GM23338 (cell line): ENCODE measurements around the gene TRPM3. TPM values are rescaled to one million over a fixed set of nuclear protein-coding genes. Genes with fewer than 3 reads are reported as not detected.

Experiments
- ATAC-seq: fragments of 200-7000 bp; cut with Tn5 transposase; 3 replicates; pipeline ENCODE4 v1.9.1; 2020
- DNase-seq: peaks from one replicate; pipeline ENCODE4 v3.0.0-alpha.2; 2015; ENCODE audit warnings: low spot score
- H2AFZ ChIP-seq: fragments of 200-600 bp; sonication (generic); 2 replicates; pipeline ENCODE4 v1.8.0; 2016; ENCODE audit warnings: antibody characterized with exemption, mild to moderate bottlenecking, moderate library complexity
- H3F3A ChIP-seq: fragments of 200-600 bp; sonication (generic); replicated peaks from 2 replicates; pipeline ENCODE4 v1.8.0; 2017; ENCODE audit warnings: antibody characterized with exemption, mixed run types, low read depth
- H3K27ac ChIP-seq: fragments of 200-600 bp; sonication (generic); 2 replicates; pipeline ENCODE4 v1.6.1; 2016; ENCODE audit warnings: low read depth
- H3K27me3 ChIP-seq: fragments of 200-600 bp; sonication (generic); 2 replicates; pipeline ENCODE4 v1.8.0; 2016; ENCODE audit warnings: mild to moderate bottlenecking, mixed run types, moderate library complexity; ENCODE audit not compliant: insufficient read depth
- H3K36me3 ChIP-seq: fragments of 200-600 bp; sonication (generic); 2 replicates; pipeline ENCODE4 v1.8.0; 2016; ENCODE audit warnings: mild to moderate bottlenecking; ENCODE audit not compliant: insufficient read depth
- H3K4me1 ChIP-seq: fragments of 200-600 bp; sonication (generic); 2 replicates; pipeline ENCODE4 v1.8.0; 2016; ENCODE audit warnings: mild to moderate bottlenecking, moderate library complexity; ENCODE audit not compliant: insufficient read depth
- H3K4me2 ChIP-seq: fragments of 200-600 bp; sonication (generic); 2 replicates; pipeline ENCODE4 v1.7.1; 2017; ENCODE audit warnings: mixed run types
- H3K4me3 ChIP-seq: fragments of 200-600 bp; sonication (generic); 2 replicates; pipeline ENCODE4 v1.6.1; 2016; ENCODE audit warnings: mixed run types
- H3K79me2 ChIP-seq: fragments of 200-600 bp; sonication (generic); replicated peaks from 2 replicates; pipeline ENCODE4 v1.8.0; 2017; ENCODE audit warnings: mild to moderate bottlenecking; ENCODE audit not compliant: insufficient read depth
- H3K9me2 ChIP-seq: fragments of 200-600 bp; sonication (generic); 2 replicates; pipeline ENCODE4 v1.8.0; 2017; ENCODE audit not compliant: insufficient read depth
- H4K20me1 ChIP-seq: fragments of 200-600 bp; sonication (generic); replicated peaks from 2 replicates; pipeline ENCODE4 v1.8.0; 2017; ENCODE audit warnings: mild to moderate bottlenecking; ENCODE audit not compliant: insufficient read depth
- H3K27ac Mint-ChIP-seq: 2 replicates; pipeline ENCODE4 v1.8.0; 2020; ENCODE audit warnings: inconsistent platforms, mild to moderate bottlenecking, moderate library complexity, mixed read lengths
- H3K27me3 Mint-ChIP-seq: 3 replicates; pipeline ENCODE4 v1.8.0; 2022; ENCODE audit warnings: low read depth, mild to moderate bottlenecking, moderate library complexity, mixed read lengths, inconsistent platforms; ENCODE audit not compliant: insufficient read depth, poor library complexity
- H3K36me3 Mint-ChIP-seq: 3 replicates; pipeline ENCODE4 v1.8.0; 2021; ENCODE audit warnings: low read depth, mild to moderate bottlenecking, inconsistent platforms, moderate library complexity, mixed read lengths
- H3K4me1 Mint-ChIP-seq: 3 replicates; pipeline ENCODE4 v1.8.0; 2020; ENCODE audit warnings: mild to moderate bottlenecking, inconsistent platforms, mixed read lengths
- H3K4me3 Mint-ChIP-seq: 3 replicates; pipeline ENCODE4 v1.8.0; 2021; ENCODE audit warnings: moderate library complexity, mild to moderate bottlenecking, inconsistent platforms, mixed read lengths
- H3K9me3 Mint-ChIP-seq: 3 replicates; pipeline ENCODE4 v1.8.0; 2020; ENCODE audit warnings: moderate library complexity, mild to moderate bottlenecking, inconsistent platforms, mixed read lengths
- CREB1 ChIP-seq: fragments of 250-450 bp; sonication (Bioruptor Pico); IDR thresholded peaks from 2 replicates; pipeline ENCODE4 v1.5.0; 2020; ENCODE audit warnings: low read depth, mild to moderate bottlenecking, moderate library complexity
- CTCF ChIP-seq, 2 experiments: fragments of 200-600 bp in 1 of 2; sonication (generic) in 1 of 2; conservative IDR thresholded peaks; 2 replicates each; pipeline versions ENCODE4 v1.5.1 to v1.6.1; 2016 to 2017; ENCODE audit warnings: antibody characterized with exemption in 2 of 2, low read depth in 2 of 2, mild to moderate bottlenecking in 2 of 2, moderate library complexity in 1 of 2
- EZH2 ChIP-seq: fragments of 200-600 bp; sonication (generic); IDR thresholded peaks from one replicate; pipeline ENCODE4 v1.8.0; 2017; ENCODE audit warnings: antibody characterized with exemption, mild to moderate bottlenecking, low read depth; ENCODE audit not compliant: unreplicated experiment
- JUNB ChIP-seq: IDR thresholded peaks from one replicate; pipeline ENCODE4 v1.6.1; 2016; ENCODE audit warnings: antibody characterized with exemption; ENCODE audit not compliant: unreplicated experiment
- NANOG ChIP-seq: IDR thresholded peaks from 2 replicates; pipeline ENCODE4 v1.6.1; 2016; ENCODE audit warnings: antibody characterized with exemption, borderline replicate concordance
- REST ChIP-seq: IDR thresholded peaks from one replicate; pipeline ENCODE4 v1.6.1; 2018; ENCODE audit warnings: antibody characterized with exemption; ENCODE audit not compliant: unreplicated experiment
- STAT1 ChIP-seq: IDR thresholded peaks from one replicate; pipeline ENCODE4 v1.6.1; 2016; ENCODE audit warnings: antibody characterized with exemption; ENCODE audit not compliant: unreplicated experiment
- ZNF114 ChIP-seq: fragments of 250-450 bp; sonication (Bioruptor Pico); IDR thresholded peaks from 2 replicates; pipeline ENCODE4 v1.5.0; 2020; ENCODE audit warnings: mild to moderate bottlenecking, moderate library complexity
- ZNF331 ChIP-seq: fragments of 250-450 bp; sonication (Bioruptor Pico); IDR thresholded peaks from 2 replicates; pipeline ENCODE4 v1.5.0; 2020; ENCODE audit warnings: low read depth, mild to moderate bottlenecking, moderate library complexity
- polyA plus RNA-seq: library from polyadenylated mRNA; unstranded; fragments of >200 nt; fragmentation: Nextera tagmentation; extraction: Ambion mirVana; gene quantifications from 2 replicates; pipeline ENCODE4 v1.2.1, GENCODE V29; 2016
- total RNA-seq: library from RNA; depleted of rRNA; stranded (reverse); fragments of >200 nt; shearing (Covaris generic); gene quantifications from 2 replicates; pipeline ENCODE4 v1.2.3, GENCODE V29; 2014
- TF ChIP-seq, protein P1 (sequence below): fragments of 250-450 bp; sonication (Bioruptor Pico); IDR thresholded peaks from 2 replicates; pipeline ENCODE4 v1.5.0; 2020; ENCODE audit warnings: mild to moderate bottlenecking, moderate library complexity

The TRPM3 gene
- total and polyA plus RNA-seq, 2 experiments from 2014 or later = 2.8 to 8.2 TPM

DNA sequence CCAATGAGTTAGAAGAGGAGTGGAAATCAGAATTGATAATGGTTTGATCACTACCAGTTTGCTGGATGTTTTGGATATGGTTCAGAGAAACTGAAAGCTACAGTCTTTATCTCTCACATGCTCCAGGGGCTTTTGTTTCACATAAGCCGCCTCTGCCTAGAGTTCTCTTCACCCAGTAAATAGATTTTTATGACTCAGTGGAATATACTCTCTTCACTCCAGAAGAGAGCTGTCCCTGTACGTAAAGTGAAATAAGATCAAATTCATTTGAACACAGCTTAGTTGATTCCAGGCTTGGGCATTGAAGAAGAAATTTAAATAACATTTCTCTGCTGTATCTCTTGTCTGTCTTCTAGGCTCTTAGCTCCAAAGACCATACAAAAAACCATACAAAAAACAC, 184.9 kb downstream of the TRPM3 start (continued):
- TF ChIP-seq NANOG (no peak), ZNF114 (CRISPR knock-in tag) (no peak), CREB1 (no peak), REST (no peak), ZNF331 (CRISPR knock-in tag) (no peak), CTCF (conservative IDR thresholded peaks at IDR 0.05; ENCODE audit: low read depth in 2 of 2) (no peak), JUNB (no peak), EZH2 (no peak), STAT1 (no peak)

DNA sequence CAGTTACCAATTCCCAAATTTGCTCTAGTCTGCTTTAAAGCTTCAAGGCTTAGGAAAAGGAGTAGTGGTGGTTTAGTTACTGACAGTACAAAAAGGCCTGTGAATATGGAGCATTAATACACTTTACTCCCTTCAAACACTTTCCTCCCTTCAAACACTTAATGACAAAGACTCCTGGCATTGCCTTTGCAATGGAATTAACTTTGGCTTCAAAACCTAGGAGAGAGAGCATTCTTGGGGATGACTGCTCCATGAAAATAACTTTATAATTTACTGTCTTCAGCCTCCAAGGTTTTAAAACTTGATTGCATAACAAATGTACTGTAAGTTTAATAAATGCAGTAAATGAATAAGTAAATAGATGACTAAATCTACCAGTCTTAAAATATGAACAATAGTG, 185.6 kb downstream of the TRPM3 start:
- Mint-ChIP-seq H3K27me3 (no peaks in the 10 kb centered on the region), H3K27ac (no peak overlapping the region), H3K4me3 (no peak overlapping the region), H3K4me1 (peaks cover 28% of the 10 kb centered on the region), H3K9me3 (no peaks in the 10 kb centered on the region), H3K36me3 (no peaks in the 10 kb centered on the region)
- ATAC-seq (no peak), DNase-seq (no peak)
- no peaks in the 10 kb centered on the region for H3K79me2 ChIP-seq
- no peak overlapping the region for H3K4me2 ChIP-seq
- no peak overlapping the region for H2AFZ ChIP-seq
- no peaks in the 10 kb centered on the region for H4K20me1 ChIP-seq
- H3K4me3 ChIP-seq = no peak overlapping the region
- peaks cover 29% of the 10 kb centered on the region for H3K4me1 ChIP-seq
- H3K27ac ChIP-seq = no peak overlapping the region
- H3K36me3 ChIP-seq = no peaks in the 10 kb centered on the region
- H3K9me2 ChIP-seq = no peaks in the 10 kb centered on the region; the same call in none of the 2 replicates
- H3K27me3 ChIP-seq = no peaks in the 10 kb centered on the region
- no peaks in the 10 kb centered on the region for H3F3A ChIP-seq
- TF ChIP-seq, protein P1, sequence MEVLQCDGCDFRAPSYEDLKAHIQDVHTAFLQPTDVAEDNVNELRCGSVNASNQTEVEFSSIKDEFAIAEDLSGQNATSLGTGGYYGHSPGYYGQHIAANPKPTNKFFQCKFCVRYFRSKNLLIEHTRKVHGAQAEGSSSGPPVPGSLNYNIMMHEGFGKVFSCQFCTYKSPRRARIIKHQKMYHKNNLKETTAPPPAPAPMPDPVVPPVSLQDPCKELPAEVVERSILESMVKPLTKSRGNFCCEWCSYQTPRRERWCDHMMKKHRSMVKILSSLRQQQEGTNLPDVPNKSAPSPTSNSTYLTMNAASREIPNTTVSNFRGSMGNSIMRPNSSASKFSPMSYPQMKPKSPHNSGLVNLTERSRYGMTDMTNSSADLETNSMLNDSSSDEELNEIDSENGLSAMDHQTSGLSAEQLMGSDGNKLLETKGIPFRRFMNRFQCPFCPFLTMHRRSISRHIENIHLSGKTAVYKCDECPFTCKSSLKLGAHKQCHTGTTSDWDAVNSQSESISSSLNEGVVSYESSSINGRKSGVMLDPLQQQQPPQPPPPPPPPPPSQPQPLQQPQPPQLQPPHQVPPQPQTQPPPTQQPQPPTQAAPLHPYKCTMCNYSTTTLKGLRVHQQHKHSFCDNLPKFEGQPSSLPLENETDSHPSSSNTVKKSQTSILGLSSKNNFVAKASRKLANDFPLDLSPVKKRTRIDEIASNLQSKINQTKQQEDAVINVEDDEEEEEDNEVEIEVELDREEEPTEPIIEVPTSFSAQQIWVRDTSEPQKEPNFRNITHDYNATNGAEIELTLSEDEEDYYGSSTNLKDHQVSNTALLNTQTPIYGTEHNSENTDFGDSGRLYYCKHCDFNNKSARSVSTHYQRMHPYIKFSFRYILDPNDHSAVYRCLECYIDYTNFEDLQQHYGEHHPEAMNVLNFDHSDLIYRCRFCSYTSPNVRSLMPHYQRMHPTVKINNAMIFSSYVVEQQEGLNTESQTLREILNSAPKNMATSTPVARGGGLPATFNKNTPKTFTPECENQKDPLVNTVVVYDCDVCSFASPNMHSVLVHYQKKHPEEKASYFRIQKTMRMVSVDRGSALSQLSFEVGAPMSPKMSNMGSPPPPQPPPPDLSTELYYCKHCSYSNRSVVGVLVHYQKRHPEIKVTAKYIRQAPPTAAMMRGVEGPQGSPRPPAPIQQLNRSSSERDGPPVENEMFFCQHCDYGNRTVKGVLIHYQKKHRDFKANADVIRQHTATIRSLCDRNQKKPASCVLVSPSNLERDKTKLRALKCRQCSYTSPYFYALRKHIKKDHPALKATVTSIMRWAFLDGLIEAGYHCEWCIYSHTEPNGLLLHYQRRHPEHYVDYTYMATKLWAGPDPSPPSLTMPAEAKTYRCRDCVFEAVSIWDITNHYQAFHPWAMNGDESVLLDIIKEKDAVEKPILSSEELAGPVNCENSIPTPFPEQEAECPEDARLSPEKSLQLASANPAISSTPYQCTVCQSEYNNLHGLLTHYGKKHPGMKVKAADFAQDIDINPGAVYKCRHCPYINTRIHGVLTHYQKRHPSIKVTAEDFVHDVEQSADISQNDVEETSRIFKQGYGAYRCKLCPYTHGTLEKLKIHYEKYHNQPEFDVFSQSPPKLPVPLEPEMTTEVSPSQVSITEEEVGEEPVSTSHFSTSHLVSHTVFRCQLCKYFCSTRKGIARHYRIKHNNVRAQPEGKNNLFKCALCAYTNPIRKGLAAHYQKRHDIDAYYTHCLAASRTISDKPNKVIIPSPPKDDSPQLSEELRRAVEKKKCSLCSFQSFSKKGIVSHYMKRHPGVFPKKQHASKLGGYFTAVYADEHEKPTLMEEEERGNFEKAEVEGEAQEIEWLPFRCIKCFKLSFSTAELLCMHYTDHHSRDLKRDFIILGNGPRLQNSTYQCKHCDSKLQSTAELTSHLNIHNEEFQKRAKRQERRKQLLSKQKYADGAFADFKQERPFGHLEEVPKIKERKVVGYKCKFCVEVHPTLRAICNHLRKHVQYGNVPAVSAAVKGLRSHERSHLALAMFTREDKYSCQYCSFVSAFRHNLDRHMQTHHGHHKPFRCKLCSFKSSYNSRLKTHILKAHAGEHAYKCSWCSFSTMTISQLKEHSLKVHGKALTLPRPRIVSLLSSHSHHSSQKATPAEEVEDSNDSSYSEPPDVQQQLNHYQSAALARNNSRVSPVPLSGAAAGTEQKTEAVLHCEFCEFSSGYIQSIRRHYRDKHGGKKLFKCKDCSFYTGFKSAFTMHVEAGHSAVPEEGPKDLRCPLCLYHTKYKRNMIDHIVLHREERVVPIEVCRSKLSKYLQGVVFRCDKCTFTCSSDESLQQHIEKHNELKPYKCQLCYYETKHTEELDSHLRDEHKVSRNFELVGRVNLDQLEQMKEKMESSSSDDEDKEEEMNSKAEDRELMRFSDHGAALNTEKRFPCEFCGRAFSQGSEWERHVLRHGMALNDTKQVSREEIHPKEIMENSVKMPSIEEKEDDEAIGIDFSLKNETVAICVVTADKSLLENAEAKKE (CRISPR knock-in tag) = no peak
- TF ChIP-seq ZNF114 (CRISPR knock-in tag) (no peak), CTCF (conservative IDR thresholded peaks at IDR 0.05; ENCODE audit: low read depth in 2 of 2) (no peak), CREB1 (no peak), JUNB (no peak)
